Measurements from ENCODE around the gene CASS4.

GRCh38 chr20:56468316-56469076 is 56.4 kb downstream of the CASS4 start, which contains the start of gene RTF2:
- no peak for TF ChIP-seq CTCF (IDR thresholded peaks at IDR 0.05)
- peak; percentile 51 to 53 for TF ChIP-seq POLR2A (IDR thresholded peaks at IDR 0.05)

All from gastroesophageal sphincter (tissue), 3 donors.